ENCODE results near the gene SPSB1. TPM values are rescaled to one million over a fixed set of nuclear protein-coding genes. Genes with fewer than 3 reads are reported as not detected.

SPSB1 gene
- polyA plus RNA-seq, 1 donor from 2014 or later = 1.4 TPM

DNA sequence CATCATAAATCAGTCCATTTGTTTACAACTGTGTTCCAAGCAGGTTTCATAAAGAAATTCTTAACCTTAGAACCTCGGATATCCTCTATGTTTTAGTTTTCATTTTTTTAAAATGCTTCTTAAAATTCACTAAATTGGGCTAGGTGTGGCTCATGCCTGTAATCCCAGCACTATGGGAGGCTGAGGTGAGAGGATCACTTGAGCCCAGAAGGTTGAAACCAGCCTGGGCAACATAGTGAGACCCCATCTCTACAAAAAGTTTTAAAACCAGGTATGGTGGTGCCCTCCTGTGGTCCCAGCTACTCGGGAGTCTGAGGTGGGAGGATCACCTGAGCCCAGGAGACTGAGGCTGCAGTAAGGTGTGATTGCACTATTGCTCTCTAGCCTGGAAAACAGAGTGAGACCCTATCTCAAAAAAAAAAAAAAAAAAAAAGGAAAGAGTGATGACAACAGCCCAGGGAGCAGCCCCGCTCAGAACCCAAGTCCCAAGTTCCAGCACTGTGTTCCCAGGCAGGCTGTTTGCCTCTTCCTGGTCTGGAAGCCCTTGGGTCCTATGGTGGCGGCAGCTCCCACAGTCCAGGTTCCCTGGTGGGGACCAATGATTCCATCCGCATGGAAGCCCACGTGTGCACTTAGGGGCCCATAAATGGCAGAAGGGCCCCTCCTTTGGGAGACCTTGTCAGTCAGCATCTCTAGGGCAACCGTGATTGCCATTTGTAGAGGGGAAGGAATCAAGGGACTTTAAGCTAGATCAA lies 24.7 kb upstream of the SPSB1 start:
- Histone ChIP-seq H2AFZ (ENCODE audit: low read depth, low read length) (no peak overlapping the region), H3K4me3 (ENCODE audit: low read length) (no peak overlapping the region), H3K27me3 (ENCODE audit: insufficient read depth, low read depth, low read length) (no peaks in the 10 kb centered on the region), H3F3A (ENCODE audit: insufficient read depth, low read length, poor library complexity, severe bottlenecking) (no peaks in the 10 kb centered on the region), H3K9me3 (ENCODE audit: low read length) (no peaks in the 10 kb centered on the region), H4K20me1 (ENCODE audit: insufficient read depth) (no peaks in the 10 kb centered on the region), H3K9me2 (ENCODE audit: insufficient read depth, low read length) (no peaks in the 10 kb centered on the region), H3K9ac (ENCODE audit: low read length) (no peak overlapping the region), H3K36me3 (ENCODE audit: insufficient read depth, low read length) (no peaks in the 10 kb centered on the region), H3K4me2 (ENCODE audit: low read length) (no peak overlapping the region), H3K27ac (ENCODE audit: low read length) (no peak overlapping the region), H3K79me2 (replicated peaks; ENCODE audit: insufficient read depth, low read length) (no peaks in the 10 kb centered on the region)
- TF ChIP-seq, protein P1, sequence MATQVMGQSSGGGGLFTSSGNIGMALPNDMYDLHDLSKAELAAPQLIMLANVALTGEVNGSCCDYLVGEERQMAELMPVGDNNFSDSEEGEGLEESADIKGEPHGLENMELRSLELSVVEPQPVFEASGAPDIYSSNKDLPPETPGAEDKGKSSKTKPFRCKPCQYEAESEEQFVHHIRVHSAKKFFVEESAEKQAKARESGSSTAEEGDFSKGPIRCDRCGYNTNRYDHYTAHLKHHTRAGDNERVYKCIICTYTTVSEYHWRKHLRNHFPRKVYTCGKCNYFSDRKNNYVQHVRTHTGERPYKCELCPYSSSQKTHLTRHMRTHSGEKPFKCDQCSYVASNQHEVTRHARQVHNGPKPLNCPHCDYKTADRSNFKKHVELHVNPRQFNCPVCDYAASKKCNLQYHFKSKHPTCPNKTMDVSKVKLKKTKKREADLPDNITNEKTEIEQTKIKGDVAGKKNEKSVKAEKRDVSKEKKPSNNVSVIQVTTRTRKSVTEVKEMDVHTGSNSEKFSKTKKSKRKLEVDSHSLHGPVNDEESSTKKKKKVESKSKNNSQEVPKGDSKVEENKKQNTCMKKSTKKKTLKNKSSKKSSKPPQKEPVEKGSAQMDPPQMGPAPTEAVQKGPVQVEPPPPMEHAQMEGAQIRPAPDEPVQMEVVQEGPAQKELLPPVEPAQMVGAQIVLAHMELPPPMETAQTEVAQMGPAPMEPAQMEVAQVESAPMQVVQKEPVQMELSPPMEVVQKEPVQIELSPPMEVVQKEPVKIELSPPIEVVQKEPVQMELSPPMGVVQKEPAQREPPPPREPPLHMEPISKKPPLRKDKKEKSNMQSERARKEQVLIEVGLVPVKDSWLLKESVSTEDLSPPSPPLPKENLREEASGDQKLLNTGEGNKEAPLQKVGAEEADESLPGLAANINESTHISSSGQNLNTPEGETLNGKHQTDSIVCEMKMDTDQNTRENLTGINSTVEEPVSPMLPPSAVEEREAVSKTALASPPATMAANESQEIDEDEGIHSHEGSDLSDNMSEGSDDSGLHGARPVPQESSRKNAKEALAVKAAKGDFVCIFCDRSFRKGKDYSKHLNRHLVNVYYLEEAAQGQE (IDR thresholded peaks at IDR 0.05; ENCODE audit: borderline replicate concordance) = no peak
- no peak for TF ChIP-seq POLR2AphosphoS5 (IDR thresholded peaks at IDR 0.05)

DNA sequence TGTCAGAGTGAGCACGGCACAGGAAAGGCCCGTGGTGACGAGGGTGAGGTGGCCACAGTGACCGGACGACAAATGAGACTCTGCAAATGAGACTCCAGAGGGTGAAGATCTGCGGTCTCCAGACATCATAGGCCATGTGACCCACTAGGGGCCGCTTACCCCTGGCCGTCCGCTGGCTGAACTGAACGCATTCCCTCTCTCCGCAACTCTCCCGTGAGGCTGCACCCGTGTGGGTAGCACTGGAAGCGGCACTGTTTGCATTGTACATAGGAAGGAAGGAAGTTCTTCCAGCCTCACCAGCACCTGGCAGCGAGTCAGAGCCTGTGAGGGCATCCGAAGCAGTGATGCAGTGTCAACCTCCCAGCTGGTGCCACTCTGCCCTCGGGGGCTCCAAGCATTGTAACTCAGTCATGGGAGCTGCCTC lies 23.6 kb upstream of the SPSB1 start:
- TF ChIP-seq EZH2 (IDR thresholded peaks at IDR 0.05; ENCODE audit: borderline replicate concordance, insufficient read depth, low read length, poor library complexity, severe bottlenecking) = no peak
- TF ChIP-seq, protein P2, sequence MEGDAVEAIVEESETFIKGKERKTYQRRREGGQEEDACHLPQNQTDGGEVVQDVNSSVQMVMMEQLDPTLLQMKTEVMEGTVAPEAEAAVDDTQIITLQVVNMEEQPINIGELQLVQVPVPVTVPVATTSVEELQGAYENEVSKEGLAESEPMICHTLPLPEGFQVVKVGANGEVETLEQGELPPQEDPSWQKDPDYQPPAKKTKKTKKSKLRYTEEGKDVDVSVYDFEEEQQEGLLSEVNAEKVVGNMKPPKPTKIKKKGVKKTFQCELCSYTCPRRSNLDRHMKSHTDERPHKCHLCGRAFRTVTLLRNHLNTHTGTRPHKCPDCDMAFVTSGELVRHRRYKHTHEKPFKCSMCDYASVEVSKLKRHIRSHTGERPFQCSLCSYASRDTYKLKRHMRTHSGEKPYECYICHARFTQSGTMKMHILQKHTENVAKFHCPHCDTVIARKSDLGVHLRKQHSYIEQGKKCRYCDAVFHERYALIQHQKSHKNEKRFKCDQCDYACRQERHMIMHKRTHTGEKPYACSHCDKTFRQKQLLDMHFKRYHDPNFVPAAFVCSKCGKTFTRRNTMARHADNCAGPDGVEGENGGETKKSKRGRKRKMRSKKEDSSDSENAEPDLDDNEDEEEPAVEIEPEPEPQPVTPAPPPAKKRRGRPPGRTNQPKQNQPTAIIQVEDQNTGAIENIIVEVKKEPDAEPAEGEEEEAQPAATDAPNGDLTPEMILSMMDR (IDR thresholded peaks at IDR 0.05; ENCODE audit: poor library complexity, severe bottlenecking) = no peak
- TF ChIP-seq RAD21 (conservative IDR thresholded peaks at IDR 0.05) = no peak
- TF ChIP-seq POLR2AphosphoS5 (IDR thresholded peaks at IDR 0.05) = no peak
- TF ChIP-seq, protein P1 (IDR thresholded peaks at IDR 0.05; ENCODE audit: borderline replicate concordance) = no peak
- no peak for TF ChIP-seq TAF1 (IDR thresholded peaks at IDR 0.05; ENCODE audit: low read depth)
- TF ChIP-seq EP300 (conservative IDR thresholded peaks at IDR 0.05; ENCODE audit: poor library complexity, severe bottlenecking) = no peak
- TF ChIP-seq SMC3 (conservative IDR thresholded peaks at IDR 0.05; ENCODE audit: poor library complexity) = no peak
- TF ChIP-seq MXI1 (conservative IDR thresholded peaks at IDR 0.05; ENCODE audit: poor library complexity, severe bottlenecking) = no peak
- no peak overlapping the region for H3K27ac ChIP-seq (ENCODE audit: low read length)
- H3K4me3 ChIP-seq (ENCODE audit: low read length) = no peak overlapping the region
- H4K20me1 ChIP-seq (ENCODE audit: insufficient read depth) = no peaks in the 10 kb centered on the region
- H3K4me2 ChIP-seq (ENCODE audit: low read length) = no peak overlapping the region
- no peaks in the 10 kb centered on the region for H3F3A ChIP-seq (ENCODE audit: insufficient read depth, low read length, poor library complexity, severe bottlenecking)
- H3K36me3 ChIP-seq (ENCODE audit: insufficient read depth, low read length) = no peaks in the 10 kb centered on the region
- no peaks in the 10 kb centered on the region for H3K27me3 ChIP-seq (ENCODE audit: insufficient read depth, low read depth, low read length)
- no peaks in the 10 kb centered on the region for H3K9me3 ChIP-seq (ENCODE audit: low read length)
- no peak overlapping the region for H2AFZ ChIP-seq (ENCODE audit: low read depth, low read length)
- no peaks in the 10 kb centered on the region for H3K9me2 ChIP-seq (ENCODE audit: insufficient read depth, low read length)
- H3K79me2 ChIP-seq (replicated peaks; ENCODE audit: insufficient read depth, low read length) = no peaks in the 10 kb centered on the region
- no peak overlapping the region for H3K9ac ChIP-seq (ENCODE audit: low read length)

Data from neural cell (in vitro differentiated cells).